Upper lobe of left lung (tissue), 6 donors: ENCODE data around the gene UBE2K. TPM values are rescaled to one million over a fixed set of nuclear protein-coding genes. Genes with fewer than 3 reads are reported as not detected.
A peak's percentile ranks its signal among the peaks of the same experiment; 100 is the strongest.

ENCODE experiments used
- ATAC-seq, 2 donors: fragments of 200-7000 bp; cut with Tn5 transposase; one replicate each; pipeline ENCODE4 v1.9.1; 2022; ENCODE audit warnings: mild to moderate bottlenecking in 2 of 2, moderate library complexity in 2 of 2; ENCODE audit not compliant: low FRiP score in 2 of 2
- DNase-seq, 2 donors: peaks; one replicate each; pipeline ENCODE4 v3.0.0-alpha.2; 2019 to 2020
- H3K27ac ChIP-seq, 4 donors: fragments of 200-600 bp; sonication (generic); one replicate each; pipeline ENCODE4 v1.5.1; 2016 to 2019
- H3K27me3 ChIP-seq, 4 donors: fragments of 200-600 bp; sonication (generic); one replicate each; pipeline ENCODE4 v1.5.1; 2017 to 2019
- H3K36me3 ChIP-seq, 4 donors: fragments of 200-600 bp; sonication (generic); one replicate each; pipeline ENCODE4 v1.5.1; 2016 to 2019
- H3K4me1 ChIP-seq, 4 donors: fragments of 200-600 bp; sonication (generic); one replicate each; pipeline ENCODE4 v1.5.1; 2018 to 2019
- H3K4me3 ChIP-seq, 4 donors: fragments of 200-600 bp; sonication (generic); one replicate each; pipeline ENCODE4 v1.5.1; 2017 to 2019; ENCODE audit warnings: mild to moderate bottlenecking in 2 of 4, moderate library complexity in 1 of 4
- H3K9me3 ChIP-seq, 4 donors: fragments of 200-600 bp; sonication (generic); one replicate each; pipeline ENCODE4 v1.5.1; 2018 to 2019
- CTCF ChIP-seq, 6 experiments: fragments of 450-650 bp in 4 of 6; fragments of 200-600 bp in 2 of 6; sonication (generic) in 2 of 6; IDR thresholded peaks; one replicate each; pipeline ENCODE4 v1.5.1; 2016 to 2019; ENCODE audit warnings: antibody characterized with exemption in 6 of 6
- EP300 ChIP-seq, 4 donors: sonication (generic); formaldehyde crosslinking; IDR thresholded peaks; one replicate each; pipeline ENCODE4 v1.5.1; 2017; ENCODE audit warnings: antibody characterized with exemption in 4 of 4, control low read depth in 2 of 4
- POLR2A ChIP-seq, 4 donors: fragments of 450-650 bp; IDR thresholded peaks; one replicate each; pipeline ENCODE4 v1.5.1; 2016 to 2017; ENCODE audit warnings: antibody characterized with exemption in 4 of 4, mild to moderate bottlenecking in 2 of 4
- POLR2AphosphoS5 ChIP-seq, 2 donors: sonication (generic); formaldehyde crosslinking; IDR thresholded peaks; one replicate each; pipeline ENCODE4 v1.5.1; 2017; ENCODE audit warnings: antibody characterized with exemption in 2 of 2
- WGBS, 2 donors: methylation state at CpG; one replicate each; pipeline ENCODE4 v1.1.5; 2017 to 2018; 5-methylcytosine and 5-hydroxymethylcytosine counted together
- total RNA-seq, 6 donors: library from RNA; depleted of rRNA in 4 of 6; stranded (reverse); fragments of >200 nt in 4 of 6; gene quantifications; one replicate each; pipeline versions ENCODE4 v1.1.0 to v1.2.1, GENCODE V29; 2016 to 2021
- donor health status: DM: no; HTN: no; CAD: no; lungs with moderate emphysema.
- donor health status: DM: no; HTN: yes; CAD: no; lungs with severe emphysema.

UBE2K gene
- total RNA-seq, 6 donors from 2014 or later, result 22.3 to 57.4 (median 34.4) TPM

GRCh38 chr4:39687014-39687413 is 10.9 kb upstream of the UBE2K start:
- TF ChIP-seq CTCF (IDR thresholded peaks at IDR 0.05), result no peak
- no peak for TF ChIP-seq POLR2A (IDR thresholded peaks at IDR 0.05)
- TF ChIP-seq EP300 (IDR thresholded peaks at IDR 0.05), result no peak
- TF ChIP-seq POLR2AphosphoS5 (IDR thresholded peaks at IDR 0.05), result no peak
- no peak for ATAC-seq

GRCh38 chr4:39689970-39690369 is 8.0 kb upstream of the UBE2K start:
- no peaks in the 10 kb centered on the region for H3K27me3 ChIP-seq
- no peaks in the 10 kb centered on the region for H3K9me3 ChIP-seq
- H3K4me3 ChIP-seq, result no peak overlapping the region
- H3K36me3 ChIP-seq, result no peaks in the 10 kb centered on the region
- no peak for ATAC-seq
- WGBS, 2 donors, result 54 to 66% methylated on average over 7 of the region's 7 CpGs
- no peak for TF ChIP-seq POLR2A (IDR thresholded peaks at IDR 0.05)
- TF ChIP-seq POLR2AphosphoS5 (IDR thresholded peaks at IDR 0.05), result no peak
- no peak for TF ChIP-seq CTCF (IDR thresholded peaks at IDR 0.05)
- no peak for TF ChIP-seq EP300 (IDR thresholded peaks at IDR 0.05)
- no peak overlapping the region for H3K27ac ChIP-seq
- no peak for DNase-seq
- H3K4me1 ChIP-seq, result no peaks in the 10 kb centered on the region

More at GRCh38 chr4:39687014-39687413, 10.9 kb upstream of the UBE2K start:
- no peak for DNase-seq
- Histone ChIP-seq H3K4me3 (no peak overlapping the region), H3K4me1 (no peaks in the 10 kb centered on the region), H3K27me3 (no peaks in the 10 kb centered on the region), H3K9me3 (no peaks in the 10 kb centered on the region), H3K36me3 (no peaks in the 10 kb centered on the region), H3K27ac (no peak overlapping the region)

GRCh38 chr4:39698424-39699009 is 581 bp downstream of the UBE2K start:
- Histone ChIP-seq H3K36me3 (peaks cover 0 to 11% (median 4%) of the 10 kb centered on the region in 4 donors), H3K27ac (peak overlapping the region; percentile 92 to 96 (median 94)), H3K4me1 (peaks cover 27 to 49% (median 31%) of the 10 kb centered on the region in 4 donors), H3K9me3 (no peaks in the 10 kb centered on the region), H3K27me3 (no peaks in the 10 kb centered on the region), H3K4me3 (peak overlapping the region; percentile 69 to 85 (median 75))
- peak; percentile 68 for ATAC-seq
- DNase-seq, result peak in 1 of 2 donors; percentile 58
- no peak for TF ChIP-seq POLR2A (IDR thresholded peaks at IDR 0.05)
- TF ChIP-seq CTCF (IDR thresholded peaks at IDR 0.05), result no peak
- TF ChIP-seq EP300 (IDR thresholded peaks at IDR 0.05), result no peak
- no peak for TF ChIP-seq POLR2AphosphoS5 (IDR thresholded peaks at IDR 0.05)
- 0 to 1% methylated on average over 8 to 21 of the region's 21 CpGs for WGBS, 2 donors

GRCh38 chr4:39699687-39700409 is 1.9 kb downstream of the UBE2K start:
- ATAC-seq (no peak), DNase-seq (no peak)
- Histone ChIP-seq H3K27ac (peak overlapping the region in 1 of 4 donors; percentile 94), H3K36me3 (peaks cover 0 to 11% (median 4%) of the 10 kb centered on the region in 4 donors), H3K4me1 (peaks cover 27 to 49% (median 31%) of the 10 kb centered on the region in 4 donors), H3K9me3 (no peaks in the 10 kb centered on the region), H3K4me3 (peak overlapping the region in 3 of 4 donors; percentile 11 to 85 (median 69)), H3K27me3 (no peaks in the 10 kb centered on the region)
- 5 to 8% methylated on average over 4 of the region's 4 CpGs for WGBS, 2 donors
- TF ChIP-seq EP300 (IDR thresholded peaks at IDR 0.05), result no peak
- TF ChIP-seq CTCF (IDR thresholded peaks at IDR 0.05), result no peak
- TF ChIP-seq POLR2A (IDR thresholded peaks at IDR 0.05), result no peak
- no peak for TF ChIP-seq POLR2AphosphoS5 (IDR thresholded peaks at IDR 0.05)
